Spleen (tissue), 7 donors: ENCODE measurements around the gene NDRG4.

Source experiments
- POLR2A ChIP-seq, 3 donors: fragments of 450-650 bp; IDR thresholded peaks; one replicate each; pipeline ENCODE4 v1.5.1; 2017; ENCODE audit warnings: antibody characterized with exemption in 3 of 3, mild to moderate bottlenecking in 1 of 3
- POLR2AphosphoS5 ChIP-seq, 3 donors: sonication (generic); formaldehyde crosslinking; IDR thresholded peaks; one replicate each; pipeline ENCODE4 v1.5.1; 2017; ENCODE audit warnings: antibody characterized with exemption in 3 of 3
- TF ChIP-seq, protein P1 (sequence below), 11 experiments: fragments of 200-600 bp in 7 of 11; fragments of 450-650 bp in 4 of 11; sonication (generic) in 4 of 11; IDR thresholded peaks in 8 of 11; conservative IDR thresholded peaks in 3 of 11; 1 replicate in 7 of 11; 2 replicates in 4 of 11; pipeline versions ENCODE4 v1.4.0 to v1.8.0; 2016 to 2021; ENCODE audit warnings: antibody characterized with exemption in 11 of 11, inconsistent platforms in 4 of 11, mild to moderate bottlenecking in 1 of 11
- donor health status: DM: no; HTN: no; CAD: no; lungs with moderate emphysema.
- donor health status: DM: no; HTN: no; CAD: no.
- donor health status: DM: no; HTN: no; CAD: no.

DNA sequence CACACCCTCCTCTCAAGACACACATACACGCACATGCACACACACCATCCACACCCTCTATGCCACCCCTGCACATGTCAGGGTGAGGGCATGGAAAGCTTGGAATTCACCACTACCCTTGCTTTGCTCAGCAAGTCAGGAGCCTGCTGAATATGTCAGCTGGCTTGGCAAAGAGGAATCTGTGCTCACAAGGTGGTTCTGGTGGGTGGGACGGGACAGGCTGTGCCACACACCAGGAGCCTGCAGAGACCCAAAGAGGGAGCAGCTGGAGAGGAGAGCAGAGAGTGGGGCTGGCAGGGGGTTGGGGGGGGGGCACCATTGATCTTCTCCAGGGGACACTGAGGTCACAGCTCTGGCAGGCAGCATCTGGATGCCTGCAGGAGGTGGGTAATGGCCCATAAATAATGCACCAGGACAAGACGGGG lies 48.7 kb upstream of the NDRG4 start:
- TF ChIP-seq, protein P1, sequence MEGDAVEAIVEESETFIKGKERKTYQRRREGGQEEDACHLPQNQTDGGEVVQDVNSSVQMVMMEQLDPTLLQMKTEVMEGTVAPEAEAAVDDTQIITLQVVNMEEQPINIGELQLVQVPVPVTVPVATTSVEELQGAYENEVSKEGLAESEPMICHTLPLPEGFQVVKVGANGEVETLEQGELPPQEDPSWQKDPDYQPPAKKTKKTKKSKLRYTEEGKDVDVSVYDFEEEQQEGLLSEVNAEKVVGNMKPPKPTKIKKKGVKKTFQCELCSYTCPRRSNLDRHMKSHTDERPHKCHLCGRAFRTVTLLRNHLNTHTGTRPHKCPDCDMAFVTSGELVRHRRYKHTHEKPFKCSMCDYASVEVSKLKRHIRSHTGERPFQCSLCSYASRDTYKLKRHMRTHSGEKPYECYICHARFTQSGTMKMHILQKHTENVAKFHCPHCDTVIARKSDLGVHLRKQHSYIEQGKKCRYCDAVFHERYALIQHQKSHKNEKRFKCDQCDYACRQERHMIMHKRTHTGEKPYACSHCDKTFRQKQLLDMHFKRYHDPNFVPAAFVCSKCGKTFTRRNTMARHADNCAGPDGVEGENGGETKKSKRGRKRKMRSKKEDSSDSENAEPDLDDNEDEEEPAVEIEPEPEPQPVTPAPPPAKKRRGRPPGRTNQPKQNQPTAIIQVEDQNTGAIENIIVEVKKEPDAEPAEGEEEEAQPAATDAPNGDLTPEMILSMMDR (IDR thresholded peaks at IDR 0.05 in 8 of 11, conservative IDR thresholded peaks at IDR 0.05 in 3 of 11), result no peak
- TF ChIP-seq POLR2A (IDR thresholded peaks at IDR 0.05) (no peak), POLR2AphosphoS5 (IDR thresholded peaks at IDR 0.05) (no peak)
